GM12878 (cell line): ENCODE results near the gene ADA. TPM values are rescaled to one million over a fixed set of nuclear protein-coding genes. Genes with fewer than 3 reads are reported as not detected.
A peak's percentile ranks its signal among the peaks of the same experiment; 100 is the strongest.

Experiments used
- ATAC-seq: fragments of 200-7000 bp; cut with Tn5 transposase; 3 replicates; pipeline ENCODE4 v1.9.1; 2020; ENCODE audit warnings: mild to moderate bottlenecking, moderate library complexity
- BruUV-seq: library from RNA; stranded (reverse); fragments of 400-500 nt; replicated peaks from 2 replicates; lab custom pipeline; 2021; lab: Mats Ljungman, UMichigan
- CTCF ChIA-PET: fragments of 300-600 bp; sonication (Branson Sonifier 250); formaldehyde crosslinking; extraction: SDS; loops from one replicate; lab custom pipeline; 2021; ENCODE audit warnings: inconsistent platforms; lab: Yijun Ruan, JAX
- POLR2A ChIA-PET: fragments of 350-600 bp; formaldehyde crosslinking; extraction: SDS; loops from one replicate; lab custom pipeline; 2021; ENCODE audit warnings: inconsistent platforms; lab: Charles Lee
- RAD21 ChIA-PET: fragments of 300-600 bp; sonication (Branson Sonifier 250); formaldehyde crosslinking; loops from one replicate; lab custom pipeline; 2023; ENCODE audit warnings: antibody characterized with exemption; ENCODE audit not compliant: unreplicated experiment; lab: Charles Lee
- SMC1A ChIA-PET: fragments of 300-600 bp; sonication (Branson Sonifier 250); formaldehyde crosslinking; loops from one replicate; lab custom pipeline; 2023; ENCODE audit not compliant: unreplicated experiment, uncharacterized antibody; lab: Charles Lee
- DNase-seq: peaks from one replicate; pipeline ENCODE4 v3.0.0-alpha.2; 2011; ENCODE audit warnings: low read depth, low spot score
- FAIRE-seq: peaks from 3 replicates; lab custom pipeline; 2011; peaks lifted over from hg19 to GRCh38; lab: Jason Lieb, UNC
- H2AFZ ChIP-seq: 2 replicates; pipeline ENCODE4 v1.6.0; 2011; ENCODE audit warnings: low read depth, low read length, control low read depth; ENCODE audit not compliant: control insufficient read depth
- H3K27ac ChIP-seq: 2 replicates; pipeline ENCODE4 v1.5.1; 2011; ENCODE audit warnings: control low read depth; ENCODE audit not compliant: control insufficient read depth, insufficient read depth
- H3K27me3 ChIP-seq, 2 experiments: replicated peaks in 1 of 2; 2 replicates each; pipeline versions ENCODE4 v1.6.0 to v1.6.1; 2011; ENCODE audit warnings: low read length in 1 of 2; ENCODE audit not compliant: control insufficient read depth in 2 of 2, insufficient read depth in 2 of 2
- H3K36me3 ChIP-seq, 2 experiments: 2 replicates each; pipeline ENCODE4 v1.5.1; 2011; ENCODE audit warnings: low read length in 1 of 2; ENCODE audit not compliant: control insufficient read depth in 2 of 2, insufficient read depth in 2 of 2
- H3K4me1 ChIP-seq: 2 replicates; pipeline ENCODE4 v1.6.1; 2011; ENCODE audit warnings: mild to moderate bottlenecking, low read length, moderate library complexity, mixed read lengths; ENCODE audit not compliant: control insufficient read depth, insufficient read depth
- H3K4me2 ChIP-seq: 2 replicates; pipeline ENCODE4 v1.6.0; 2011; ENCODE audit warnings: control low read depth; ENCODE audit not compliant: control insufficient read depth, insufficient read depth
- H3K4me3 ChIP-seq: fragments of 200-600 bp; sonication (generic); 2 replicates; pipeline ENCODE4 v1.5.1; 2016
- H3K79me2 ChIP-seq: 2 replicates; pipeline ENCODE4 v1.6.0; 2011; ENCODE audit warnings: low read length; ENCODE audit not compliant: control insufficient read depth, insufficient read depth
- H3K9ac ChIP-seq: 2 replicates; pipeline ENCODE4 v1.8.0; 2011; ENCODE audit warnings: low read length, control low read depth, mixed read lengths; ENCODE audit not compliant: control insufficient read depth, insufficient read depth
- H3K9me3 ChIP-seq: replicated peaks from 3 replicates; pipeline ENCODE4 v1.5.1; 2011; ENCODE audit warnings: mild to moderate bottlenecking, low read length; ENCODE audit not compliant: control insufficient read depth, insufficient read depth
- H4K20me1 ChIP-seq: 2 replicates; pipeline ENCODE4 v1.6.0; 2011; ENCODE audit not compliant: control insufficient read depth, insufficient read depth
- DPF2 ChIP-seq: fragments of 450-650 bp; IDR thresholded peaks from 2 replicates; pipeline ENCODE4 v1.6.1; 2017; ENCODE audit warnings: mild to moderate bottlenecking
- KDM1A ChIP-seq: fragments of 200-600 bp; sonication (generic); IDR thresholded peaks from 2 replicates; pipeline ENCODE4 v1.6.1; 2016; ENCODE audit warnings: borderline replicate concordance
- LARP7 ChIP-seq: fragments of 450-650 bp; IDR thresholded peaks from 2 replicates; pipeline ENCODE4 v1.6.1; 2017; ENCODE audit warnings: mild to moderate bottlenecking
- MEF2A ChIP-seq: IDR thresholded peaks from 2 replicates; pipeline ENCODE4 v1.6.1; 2011; ENCODE audit warnings: low read depth, mild to moderate bottlenecking, low read length, moderate library complexity; ENCODE audit not compliant: insufficient read depth
- NR2C2 ChIP-seq: IDR thresholded peaks from 2 replicates; pipeline ENCODE4 v1.6.1; 2011; ENCODE audit warnings: borderline replicate concordance, low read depth; ENCODE audit not compliant: control insufficient read depth, insufficient read length
- PAX8 ChIP-seq: fragments of 450-650 bp; IDR thresholded peaks from 2 replicates; pipeline ENCODE4 v1.6.1; 2017; ENCODE audit warnings: mild to moderate bottlenecking, moderate library complexity
- RCOR1 ChIP-seq: conservative IDR thresholded peaks from 2 replicates; pipeline ENCODE4 v1.6.1; 2012; ENCODE audit warnings: low read depth, low read length, improper control_type of control experiment
- SMAD5 ChIP-seq: IDR thresholded peaks from 2 replicates; pipeline ENCODE4 v1.6.1; 2016; ENCODE audit warnings: antibody characterized with exemption, low read depth
- TCF12 ChIP-seq: IDR thresholded peaks from 2 replicates; pipeline ENCODE4 v1.6.1; 2011; ENCODE audit warnings: low read depth, mild to moderate bottlenecking, low read length
- ZNF217 ChIP-seq: fragments of 450-650 bp; IDR thresholded peaks from 2 replicates; pipeline ENCODE4 v1.6.1; 2017; ENCODE audit warnings: antibody characterized with exemption, mild to moderate bottlenecking
- ZNF592 ChIP-seq: fragments of 450-650 bp; IDR thresholded peaks from 2 replicates; pipeline ENCODE4 v1.6.1; 2017; ENCODE audit warnings: mild to moderate bottlenecking, moderate library complexity
- whole genome bisulfite sequencing: methylation state at CpG from one replicate; pipeline ENCODE4 v1.1.6; 2016; ENCODE audit warnings: low lambda C conversion rate; ENCODE audit not compliant: insufficient replicate concordance, insufficient coverage; ENCODE audit errors: missing lambda C conversion rate; 5-methylcytosine and 5-hydroxymethylcytosine counted together
- in situ Hi-C: fragments of 300-500 bp; cut with MboI; formaldehyde crosslinking; loops from 9 replicates; pipeline ENCODE4 v1.14.3; 2018; ENCODE audit warnings: mixed read lengths
- intact Hi-C: fragments of 100-400 bp; cut with micrococcal nuclease; formaldehyde crosslinking; loops from one replicate; pipeline ENCODE4 v1.14.2; 2022; ENCODE audit not compliant: unreplicated experiment
- polyA plus RNA-seq, 11 experiments: library from polyadenylated mRNA; depleted of rRNA in 4 of 11; unstranded in 6 of 11; stranded (reverse) in 5 of 11; fragments of >200 nt; fragmentation: Nextera tagmentation in 4 of 11; fragmentation: Illumina TruSeq in 1 of 11; extraction: Ambion mirVana in 4 of 11; extraction: Trizol in 1 of 11; gene quantifications; 1 replicate in 1 of 11; 2 replicates in 10 of 11; pipeline versions ENCODE4 v1.2.1 to v1.2.3, GENCODE V29; 2011 to 2016; ENCODE audit warnings: inconsistent platforms in 2 of 11, missing spikeins in 2 of 11, low read depth in 1 of 11
- total RNA-seq, 4 experiments: library from RNA; depleted of rRNA in 3 of 4; stranded (reverse); fragments of >200 nt in 3 of 4; fragmentation: Illumina TruSeq in 1 of 4; extraction: Trizol in 1 of 4; gene quantifications; 2 replicates each; pipeline versions ENCODE4 v1.2.1 to v1.2.3, GENCODE V29; 2013 to 2021

ADA gene
- total and polyA plus RNA-seq, 10 of the 15 experiments (the other 5 are each of a cell fraction or from before 2014, with no cell fraction given) = 40.9 to 217 (median 90.8) TPM

- H3K4me2 ChIP-seq = no peak overlapping the region
- in situ Hi-C loops = no loop called here
- H3K27me3 ChIP-seq = no peaks in the 10 kb centered on the region
- no peaks in the 10 kb centered on the region; the same call in 2 of the 3 replicates for H3K9me3 ChIP-seq
- ATAC-seq (no peak), FAIRE-seq (no peak), DNase-seq (no peak)
- intact Hi-C loops = loop anchor here (2.0 to 5.0 kb wide), 3 partner anchors 35 to 465 kb away; no protein-coding TSS in a partner anchor
- H3K4me1 ChIP-seq = peaks cover 10% of the 10 kb centered on the region
- no peaks in the 10 kb centered on the region for H3K36me3 ChIP-seq
- BruUV-seq = no TSS peak
- TF ChIP-seq RCOR1 = no peak
- peak; percentile 31 for TF ChIP-seq NR2C2
- H3K27ac ChIP-seq = no peak overlapping the region
- H3K4me3 ChIP-seq = no peak overlapping the region
- H3K79me2 ChIP-seq = no peaks in the 10 kb centered on the region
- no peak overlapping the region for H3K9ac ChIP-seq
- H4K20me1 ChIP-seq = no peaks in the 10 kb centered on the region
- POLR2A ChIA-PET = interaction anchor here (0.6 to 2.2 kb wide), 5 partner anchors 31 to 68 kb away, joined by 3 to 12 read pairs (median 3); no protein-coding TSS in a partner anchor
- H2AFZ ChIP-seq = no peak overlapping the region
- WGBS = 64% methylated on average over 11 of the region's 11 CpGs
- RAD21 ChIA-PET = interaction anchor here (1.0 to 5.2 kb wide), 14 partner anchors 10 to 185 kb away, joined by 3 to 56 read pairs (median 18); partner anchors contain the start of gene ADA
- SMC1A ChIA-PET = interaction anchor here (0.6 to 5.7 kb wide), 20 partner anchors 10 to 431 kb away, joined by 3 to 71 read pairs (median 6); partner anchors contain the start of genes ADA and SERINC3
- CTCF ChIA-PET = interaction anchor here (1.1 to 6.7 kb wide), 21 partner anchors 15 to 300 kb away, joined by 3 to 134 read pairs (median 11); partner anchors contain the start of genes ADA and SERINC3
Observed at GRCh38 chr20:44681796-44682566, 30.5 kb upstream of the ADA start.

DNA sequence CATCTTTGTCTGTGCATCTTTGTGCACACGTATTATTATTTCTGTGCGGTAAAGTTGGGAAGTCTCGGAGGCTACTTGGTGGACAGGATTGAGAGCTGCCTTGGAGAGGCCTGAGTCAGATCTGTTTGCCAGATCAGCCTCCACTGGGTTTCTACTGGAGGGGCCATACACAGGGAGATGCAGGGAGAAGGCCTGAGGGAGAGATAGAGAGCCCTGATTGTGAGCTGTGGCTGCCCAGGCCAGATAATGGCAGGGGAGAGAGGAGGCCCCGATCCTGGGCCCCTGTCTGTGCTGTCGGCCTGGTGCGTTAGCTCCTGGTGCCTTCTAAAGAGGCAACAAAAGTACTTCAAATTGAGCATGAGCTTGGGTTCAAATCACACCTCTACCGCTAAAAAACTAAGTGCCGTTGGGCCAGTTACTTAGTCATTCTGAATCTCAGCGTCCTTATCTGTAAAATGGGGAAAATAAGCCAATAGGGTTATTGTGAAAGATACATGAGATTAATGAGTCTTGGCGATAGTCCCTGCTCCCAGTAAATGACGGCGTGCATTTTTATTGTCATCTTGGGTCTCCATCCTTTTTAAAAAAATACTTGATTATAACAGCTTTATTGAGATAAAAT, 27.6 kb upstream of the ADA start:
- H3K36me3 ChIP-seq = no peaks in the 10 kb centered on the region
- no peaks in the 10 kb centered on the region for H3K79me2 ChIP-seq
- H3K27me3 ChIP-seq = no peaks in the 10 kb centered on the region
- TF ChIP-seq DPF2 (no peak), SMAD5 (no peak), ZNF592 (no peak), PAX8 (no peak), MEF2A (no peak), ZNF217 (no peak), LARP7 (no peak), TCF12 (no peak), KDM1A (no peak)
- no peak overlapping the region; the same call in 1 of the 2 replicates for H3K27ac ChIP-seq
- no peaks in the 10 kb centered on the region; the same call in 2 of the 3 replicates for H3K9me3 ChIP-seq
- no TSS peak for BruUV-seq
- FAIRE-seq (no peak), ATAC-seq (no peak), DNase-seq (no peak)
- no peak overlapping the region for H2AFZ ChIP-seq
- ChIA-PET CTCF (interaction anchor here (1.0 to 1.6 kb wide), 2 partner anchors 11 to 69 kb away, joined by 3 to 6 read pairs; no protein-coding TSS in a partner anchor), SMC1A (interaction anchor here (1.1 to 1.6 kb wide), 3 partner anchors 32 to 104 kb away, joined by 3 to 4 read pairs (median 4); no protein-coding TSS in a partner anchor), POLR2A (interaction anchor here (0.6 kb wide), 1 partner anchor 39 kb away, joined by 3 read pairs; no protein-coding TSS in a partner anchor), RAD21 (no interaction called here)
- in situ Hi-C loops = no loop called here
- no peak overlapping the region for H3K9ac ChIP-seq
- no peaks in the 10 kb centered on the region for H4K20me1 ChIP-seq
- WGBS = 90% methylated on average over 12 of the region's 12 CpGs
- intact Hi-C loops = no loop called here
- peaks cover 6% of the 10 kb centered on the region for H3K4me1 ChIP-seq
- no peak overlapping the region for H3K4me2 ChIP-seq
- H3K4me3 ChIP-seq = no peak overlapping the region
